Testis (tissue), 2 donors: Measurements from ENCODE around the gene PROB1.

Source experiments
- CTCF ChIP-seq, 3 experiments: fragments of 450-650 bp in 2 of 3; fragments of 200-600 bp in 1 of 3; sonication (generic) in 1 of 3; IDR thresholded peaks; one replicate each; pipeline ENCODE4 v1.5.1; 2016 to 2019; ENCODE audit warnings: antibody characterized with exemption in 3 of 3, mild to moderate bottlenecking in 2 of 3, moderate library complexity in 1 of 3
- POLR2A ChIP-seq: fragments of 450-650 bp; IDR thresholded peaks from one replicate; pipeline ENCODE4 v1.6.1; 2017; ENCODE audit warnings: antibody characterized with exemption, mild to moderate bottlenecking, moderate library complexity

- no peak for TF ChIP-seq CTCF (IDR thresholded peaks at IDR 0.05)
- TF ChIP-seq POLR2A: no peak
These were observed 12.8 kb downstream of the PROB1 start for GRCh38 chr5:139381837-139382761.
